HL-60 (cell line): ENCODE measurements around the gene ADAMTS13.

Experiments
- DNase-seq, 2 experiments: peaks; one replicate each; pipeline ENCODE4 v3.0.0-alpha.2; 2010 to 2020; ENCODE audit warnings: low read depth in 1 of 2, low spot score in 1 of 2
- H3K27ac ChIP-seq: fragments of 250-450 bp; sonication (Bioruptor Pico); replicated peaks from 2 replicates; pipeline ENCODE4 v1.5.1; 2020; ENCODE audit warnings: mild to moderate bottlenecking, moderate library complexity
- H3K27me3 ChIP-seq: fragments of 250-450 bp; sonication (Bioruptor Pico); 2 replicates; pipeline ENCODE4 v1.5.1; 2021; ENCODE audit warnings: mild to moderate bottlenecking, moderate library complexity; ENCODE audit not compliant: insufficient read depth, poor library complexity, severe bottlenecking
- H3K4me3 ChIP-seq: replicated peaks from 2 replicates; pipeline ENCODE4 v1.5.1; 2011; ENCODE audit warnings: mild to moderate bottlenecking, control low read depth, low read length; ENCODE audit not compliant: insufficient read depth
- GABPA ChIP-seq: IDR thresholded peaks from 2 replicates; pipeline ENCODE4 v1.6.1; 2012; ENCODE audit warnings: low read depth
- POLR2AphosphoS5 ChIP-seq: IDR thresholded peaks from 2 replicates; pipeline ENCODE4 v1.6.1; 2012; ENCODE audit warnings: low read depth
- SPI1 ChIP-seq: IDR thresholded peaks from 2 replicates; pipeline ENCODE4 v1.6.1; 2012; ENCODE audit warnings: low read depth, mild to moderate bottlenecking, borderline replicate concordance
- TF ChIP-seq, protein P1 (sequence below): IDR thresholded peaks from one replicate; pipeline ENCODE4 v1.5.1; 2011; ENCODE audit warnings: low read length, control low read depth, inconsistent platforms; ENCODE audit not compliant: insufficient read depth
- TF ChIP-seq, protein P2 (sequence below): IDR thresholded peaks from 2 replicates; pipeline ENCODE4 v1.6.1; 2012; ENCODE audit warnings: low read depth; ENCODE audit not compliant: insufficient replicate concordance

The ADAMTS13 gene

GRCh38 chr9:133429214-133429613 is 7.0 kb downstream of the ADAMTS13 start:
- no peak for DNase-seq
- TF ChIP-seq SPI1: no peak
- TF ChIP-seq, protein P1, sequence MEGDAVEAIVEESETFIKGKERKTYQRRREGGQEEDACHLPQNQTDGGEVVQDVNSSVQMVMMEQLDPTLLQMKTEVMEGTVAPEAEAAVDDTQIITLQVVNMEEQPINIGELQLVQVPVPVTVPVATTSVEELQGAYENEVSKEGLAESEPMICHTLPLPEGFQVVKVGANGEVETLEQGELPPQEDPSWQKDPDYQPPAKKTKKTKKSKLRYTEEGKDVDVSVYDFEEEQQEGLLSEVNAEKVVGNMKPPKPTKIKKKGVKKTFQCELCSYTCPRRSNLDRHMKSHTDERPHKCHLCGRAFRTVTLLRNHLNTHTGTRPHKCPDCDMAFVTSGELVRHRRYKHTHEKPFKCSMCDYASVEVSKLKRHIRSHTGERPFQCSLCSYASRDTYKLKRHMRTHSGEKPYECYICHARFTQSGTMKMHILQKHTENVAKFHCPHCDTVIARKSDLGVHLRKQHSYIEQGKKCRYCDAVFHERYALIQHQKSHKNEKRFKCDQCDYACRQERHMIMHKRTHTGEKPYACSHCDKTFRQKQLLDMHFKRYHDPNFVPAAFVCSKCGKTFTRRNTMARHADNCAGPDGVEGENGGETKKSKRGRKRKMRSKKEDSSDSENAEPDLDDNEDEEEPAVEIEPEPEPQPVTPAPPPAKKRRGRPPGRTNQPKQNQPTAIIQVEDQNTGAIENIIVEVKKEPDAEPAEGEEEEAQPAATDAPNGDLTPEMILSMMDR: no peak
- TF ChIP-seq POLR2AphosphoS5: no peak
- no peak for TF ChIP-seq GABPA
- TF ChIP-seq, protein P2, sequence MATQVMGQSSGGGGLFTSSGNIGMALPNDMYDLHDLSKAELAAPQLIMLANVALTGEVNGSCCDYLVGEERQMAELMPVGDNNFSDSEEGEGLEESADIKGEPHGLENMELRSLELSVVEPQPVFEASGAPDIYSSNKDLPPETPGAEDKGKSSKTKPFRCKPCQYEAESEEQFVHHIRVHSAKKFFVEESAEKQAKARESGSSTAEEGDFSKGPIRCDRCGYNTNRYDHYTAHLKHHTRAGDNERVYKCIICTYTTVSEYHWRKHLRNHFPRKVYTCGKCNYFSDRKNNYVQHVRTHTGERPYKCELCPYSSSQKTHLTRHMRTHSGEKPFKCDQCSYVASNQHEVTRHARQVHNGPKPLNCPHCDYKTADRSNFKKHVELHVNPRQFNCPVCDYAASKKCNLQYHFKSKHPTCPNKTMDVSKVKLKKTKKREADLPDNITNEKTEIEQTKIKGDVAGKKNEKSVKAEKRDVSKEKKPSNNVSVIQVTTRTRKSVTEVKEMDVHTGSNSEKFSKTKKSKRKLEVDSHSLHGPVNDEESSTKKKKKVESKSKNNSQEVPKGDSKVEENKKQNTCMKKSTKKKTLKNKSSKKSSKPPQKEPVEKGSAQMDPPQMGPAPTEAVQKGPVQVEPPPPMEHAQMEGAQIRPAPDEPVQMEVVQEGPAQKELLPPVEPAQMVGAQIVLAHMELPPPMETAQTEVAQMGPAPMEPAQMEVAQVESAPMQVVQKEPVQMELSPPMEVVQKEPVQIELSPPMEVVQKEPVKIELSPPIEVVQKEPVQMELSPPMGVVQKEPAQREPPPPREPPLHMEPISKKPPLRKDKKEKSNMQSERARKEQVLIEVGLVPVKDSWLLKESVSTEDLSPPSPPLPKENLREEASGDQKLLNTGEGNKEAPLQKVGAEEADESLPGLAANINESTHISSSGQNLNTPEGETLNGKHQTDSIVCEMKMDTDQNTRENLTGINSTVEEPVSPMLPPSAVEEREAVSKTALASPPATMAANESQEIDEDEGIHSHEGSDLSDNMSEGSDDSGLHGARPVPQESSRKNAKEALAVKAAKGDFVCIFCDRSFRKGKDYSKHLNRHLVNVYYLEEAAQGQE: no peak
- Histone ChIP-seq H3K27me3 (peaks cover 8% of the 10 kb centered on the region), H3K4me3 (no peak overlapping the region), H3K27ac (no peak overlapping the region)

- H3K27me3 ChIP-seq: peaks cover 8% of the 10 kb centered on the region
- no peak for DNase-seq
- TF ChIP-seq, protein P1: no peak
- no peak for TF ChIP-seq SPI1
- TF ChIP-seq GABPA: no peak
- TF ChIP-seq POLR2AphosphoS5: no peak
- TF ChIP-seq, protein P2: no peak
- no peak overlapping the region for H3K4me3 ChIP-seq
- H3K27ac ChIP-seq: no peak overlapping the region
These were observed 7.5 kb downstream of the ADAMTS13 start for GRCh38 chr9:133429641-133430161.

DNA sequence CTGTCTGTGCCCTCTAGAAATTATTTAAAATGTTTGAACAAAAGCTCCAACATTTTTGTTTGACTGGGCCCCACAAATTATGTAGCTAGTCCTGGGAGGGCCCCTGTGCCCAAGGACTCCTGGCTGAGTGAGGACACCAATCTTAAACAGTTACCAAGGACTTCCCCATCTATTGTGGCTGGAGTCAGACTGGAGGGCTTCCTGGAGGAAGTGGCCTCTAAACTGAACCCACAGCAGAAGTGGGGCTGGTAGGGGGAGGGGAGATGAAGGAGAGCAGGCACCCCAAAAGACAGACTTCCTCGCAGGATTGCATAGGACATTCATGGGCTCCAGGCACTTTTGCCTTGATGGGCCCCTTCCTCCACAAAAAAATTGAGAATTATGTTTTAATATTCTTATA is 8.1 kb downstream of the ADAMTS13 start:
- H3K27ac ChIP-seq: no peak overlapping the region
- H3K27me3 ChIP-seq: peaks cover 8% of the 10 kb centered on the region
- no peak overlapping the region for H3K4me3 ChIP-seq
- TF ChIP-seq SPI1: peak; percentile 49; the same call in 1 of the 2 replicates
- TF ChIP-seq, protein P1: no peak
- TF ChIP-seq GABPA: no peak
- no peak for TF ChIP-seq POLR2AphosphoS5
- TF ChIP-seq, protein P2: no peak
- DNase-seq: peak in 1 of 2 experiments; percentile 18
